ENCODE measurements around the gene CALHM4.
"Not testable (repeated sequence)": the region's sequence is repeated elsewhere in the genome, so short reads cannot be mapped to it uniquely, and the experiment has no call there.

Gene CALHM4

DNA sequence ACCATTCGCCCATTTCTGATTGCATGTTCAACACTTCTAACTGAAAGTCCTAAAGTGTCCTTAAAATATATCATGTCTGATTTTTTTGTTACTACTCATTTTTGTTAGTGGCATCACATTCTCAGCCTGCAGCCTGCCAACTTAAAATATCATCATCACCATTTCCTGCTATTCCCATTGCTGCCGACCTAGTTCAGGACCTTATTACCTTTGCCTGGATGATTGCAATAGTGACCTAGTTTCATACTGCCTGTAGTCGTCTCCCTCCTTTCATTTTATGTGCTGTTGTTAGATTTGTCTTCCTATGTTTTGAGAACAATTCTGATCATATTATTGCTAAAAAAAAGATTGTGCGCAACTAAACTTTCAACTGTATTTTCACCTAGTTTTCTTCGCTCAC, 23.9 kb downstream of the CALHM4 start:
- H3K4me3 ChIP-seq (ENCODE audit: low read length) = no peak overlapping the region
- TF ChIP-seq ZNF274 (IDR thresholded peaks at IDR 0.05; ENCODE audit: low read depth, low read length) = no peak

DNA sequence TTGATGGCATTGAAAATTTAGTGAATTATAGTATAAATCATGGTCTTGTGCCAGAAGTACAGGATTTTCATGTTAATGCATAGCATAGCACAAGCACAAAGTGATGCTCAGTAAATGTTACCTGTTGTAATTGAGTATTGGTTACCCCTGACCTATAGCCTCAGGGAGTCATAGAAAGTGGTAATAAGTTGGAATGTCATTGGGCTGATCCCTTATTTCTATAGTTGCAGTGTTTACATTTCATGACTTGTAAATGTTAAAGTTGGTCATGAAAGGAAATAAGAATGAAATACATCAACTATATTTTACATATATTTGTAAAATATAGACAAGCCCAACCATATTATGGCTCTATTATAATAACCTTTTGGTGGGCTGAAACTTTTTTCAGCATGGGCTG, 24.8 kb downstream of the CALHM4 start:
- no peak for TF ChIP-seq ZNF274 (IDR thresholded peaks at IDR 0.05; ENCODE audit: low read depth, low read length)
- no peak overlapping the region for H3K4me3 ChIP-seq (ENCODE audit: low read length)

DNA sequence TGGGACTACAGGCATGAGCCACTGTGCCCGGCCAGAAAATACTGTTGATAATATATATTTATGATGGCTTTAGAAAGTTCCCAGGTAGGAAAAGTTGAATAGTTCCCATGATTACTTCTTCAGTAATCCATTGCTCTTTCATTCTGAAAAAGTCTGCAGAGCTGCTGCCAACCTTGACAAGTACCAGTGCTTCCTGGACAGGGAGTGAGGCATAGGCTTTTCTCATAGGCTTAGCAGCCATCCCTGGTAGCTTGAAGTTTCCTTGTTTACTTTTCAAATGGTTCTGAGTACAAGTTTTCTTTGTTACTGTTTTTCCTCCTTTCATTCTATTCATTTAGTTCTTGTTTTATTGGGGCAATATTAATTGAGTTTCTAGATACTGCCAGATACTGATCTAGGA, 25.6 kb downstream of the CALHM4 start:
- TF ChIP-seq ZNF274 (IDR thresholded peaks at IDR 0.05; ENCODE audit: low read depth, low read length) = no peak
- no peak overlapping the region for H3K4me3 ChIP-seq (ENCODE audit: low read length)

DNA sequence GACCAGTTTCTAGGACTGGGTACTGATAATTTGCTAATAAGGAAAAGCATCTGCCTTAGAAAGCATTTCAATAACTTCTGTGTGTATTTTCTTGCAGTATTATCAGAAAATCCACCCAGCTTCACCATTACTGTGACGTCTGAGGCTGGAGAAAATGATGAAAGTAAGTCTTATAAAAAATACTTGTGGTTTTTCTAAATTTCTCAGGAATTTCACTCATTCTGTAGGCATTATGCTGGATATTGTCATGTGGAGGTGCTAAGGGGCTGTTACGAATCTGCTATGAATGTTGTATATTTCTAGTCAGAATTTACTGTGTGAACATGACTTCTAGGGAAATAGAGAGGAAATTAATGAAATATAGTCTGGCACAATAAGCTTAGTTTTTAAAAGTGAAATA, 26.6 kb downstream of the CALHM4 start:
- TF ChIP-seq ZNF274 (IDR thresholded peaks at IDR 0.05; ENCODE audit: low read depth, low read length) = no peak
- H3K4me3 ChIP-seq (ENCODE audit: low read length) = no peak overlapping the region

DNA sequence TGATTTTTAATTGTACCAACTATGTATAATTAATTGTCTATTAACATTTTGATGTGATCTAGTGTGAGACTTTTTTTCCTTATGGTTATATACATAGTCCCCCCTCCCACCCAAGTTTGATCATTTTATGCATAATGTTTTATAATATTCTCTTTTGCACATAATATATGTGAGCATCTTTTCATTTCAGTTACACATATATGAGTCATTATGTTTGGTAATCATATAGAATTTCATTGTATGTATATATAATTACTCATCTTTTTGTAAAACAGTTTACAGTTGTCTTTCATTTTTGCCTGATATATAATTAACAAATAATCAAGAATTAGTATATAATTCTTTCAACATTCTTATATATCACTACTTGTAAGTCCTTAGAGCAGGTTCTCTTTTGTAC, 32.7 kb downstream of the CALHM4 start:
- TF ChIP-seq ZNF274 (IDR thresholded peaks at IDR 0.05; ENCODE audit: low read depth, low read length) = no peak
- no peak overlapping the region for H3K4me3 ChIP-seq (ENCODE audit: low read length)

DNA sequence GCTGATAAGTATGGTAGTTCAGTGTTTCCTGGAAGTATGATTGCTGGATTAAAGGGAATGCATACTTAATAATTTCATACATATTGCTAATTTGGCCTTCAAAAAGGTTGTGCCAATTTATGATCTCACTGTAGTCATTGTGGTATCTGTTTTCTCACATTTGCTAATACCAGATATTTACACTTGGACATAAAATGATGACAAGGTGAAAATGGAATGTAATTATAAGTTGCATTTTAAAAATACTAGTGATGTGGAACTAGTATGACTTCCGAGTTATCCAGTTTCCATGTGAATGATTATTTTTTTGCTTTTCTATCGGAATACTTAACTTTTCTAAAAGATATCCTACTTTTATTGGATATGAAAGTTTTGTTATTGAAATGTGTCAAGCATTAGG, 33.2 kb downstream of the CALHM4 start:
- no peak overlapping the region for H3K4me3 ChIP-seq (ENCODE audit: low read length)
- TF ChIP-seq ZNF274 (IDR thresholded peaks at IDR 0.05; ENCODE audit: low read depth, low read length) = no peak

DNA sequence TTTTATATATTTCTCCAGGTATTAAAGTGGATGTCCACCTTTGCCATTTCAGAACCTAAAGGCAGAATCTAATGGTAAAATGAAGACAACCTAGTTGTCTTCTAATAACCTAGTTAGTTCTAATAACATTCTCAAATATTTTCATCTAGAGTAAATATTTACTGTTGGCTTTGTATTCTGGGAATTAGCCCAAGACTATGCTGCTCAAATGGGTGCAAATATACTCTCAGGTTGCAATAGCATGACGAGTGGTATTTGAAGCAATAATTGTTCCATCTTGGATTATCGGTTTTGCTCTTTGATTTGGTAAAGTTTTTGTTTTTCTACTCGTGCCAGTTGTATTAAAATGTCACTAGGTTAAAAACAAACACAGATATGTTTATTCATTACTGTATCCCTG, 41.7 kb downstream of the CALHM4 start:
- TF ChIP-seq ZNF274 (IDR thresholded peaks at IDR 0.05; ENCODE audit: low read depth, low read length) = no peak
- H3K4me3 ChIP-seq (ENCODE audit: low read length) = no peak overlapping the region

DNA sequence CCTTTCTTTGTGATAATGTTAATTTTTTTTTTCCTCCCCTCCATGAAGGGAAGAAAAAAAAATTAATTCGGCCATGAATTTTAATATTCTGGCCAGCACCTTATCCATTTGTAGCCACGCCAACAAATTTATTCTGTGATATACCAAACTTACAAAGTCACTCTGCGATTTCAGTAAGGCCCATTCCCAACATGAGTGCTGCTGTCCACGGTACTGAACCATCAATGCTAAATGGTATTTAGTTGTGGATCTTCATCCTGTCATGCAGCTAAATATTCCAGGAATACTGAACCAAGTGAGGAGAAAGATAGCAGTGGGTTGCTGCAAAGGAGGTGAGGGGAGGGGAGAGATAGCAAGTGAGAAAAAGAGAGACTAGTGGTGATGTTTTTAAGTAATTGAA, 43.3 kb downstream of the CALHM4 start:
- TF ChIP-seq ZNF274 (IDR thresholded peaks at IDR 0.05; ENCODE audit: low read depth, low read length) = no peak
- no peak overlapping the region for H3K4me3 ChIP-seq (ENCODE audit: low read length)

DNA sequence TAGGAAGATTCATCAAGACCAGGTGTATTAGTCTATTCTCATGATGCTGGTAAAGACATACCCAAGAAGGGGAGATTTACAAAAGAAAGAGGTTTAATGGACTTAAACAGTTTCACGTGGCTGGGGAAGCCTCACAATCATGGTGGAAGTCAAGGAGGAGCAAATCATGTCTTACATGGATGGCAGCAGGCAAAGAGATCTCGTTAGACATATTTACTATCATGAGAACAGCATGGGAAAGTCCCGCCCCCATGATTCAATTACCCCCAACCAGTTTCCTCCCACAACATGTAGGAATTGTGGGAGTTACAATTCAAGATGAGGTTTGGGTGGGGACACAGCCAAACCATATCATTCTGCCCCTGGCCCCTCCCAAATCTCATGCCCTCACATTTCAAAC, 50.4 kb downstream of the CALHM4 start:
- not testable (repeated sequence) for H3K4me3 ChIP-seq (ENCODE audit: low read length)

DNA sequence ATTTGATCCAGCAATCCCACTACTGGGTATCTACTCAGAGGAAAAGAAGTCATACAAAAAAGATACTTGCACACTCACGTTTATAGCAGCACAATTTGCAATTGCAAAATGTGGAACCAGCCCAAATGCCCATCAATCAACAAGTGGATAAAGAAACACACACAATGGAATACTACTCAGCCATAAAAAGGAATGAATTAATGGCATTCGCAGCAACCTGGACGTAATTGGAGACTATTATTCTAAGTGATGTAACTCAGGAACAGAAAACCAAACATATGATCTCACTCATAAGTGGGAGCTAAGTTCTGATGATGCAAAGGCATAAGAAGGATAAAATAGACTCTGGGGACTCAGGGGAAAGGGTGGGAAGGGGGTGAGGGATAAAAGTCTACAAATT, 51.3 kb downstream of the CALHM4 start:
- H3K4me3 ChIP-seq (ENCODE audit: low read length) = not testable (repeated sequence)

DNA sequence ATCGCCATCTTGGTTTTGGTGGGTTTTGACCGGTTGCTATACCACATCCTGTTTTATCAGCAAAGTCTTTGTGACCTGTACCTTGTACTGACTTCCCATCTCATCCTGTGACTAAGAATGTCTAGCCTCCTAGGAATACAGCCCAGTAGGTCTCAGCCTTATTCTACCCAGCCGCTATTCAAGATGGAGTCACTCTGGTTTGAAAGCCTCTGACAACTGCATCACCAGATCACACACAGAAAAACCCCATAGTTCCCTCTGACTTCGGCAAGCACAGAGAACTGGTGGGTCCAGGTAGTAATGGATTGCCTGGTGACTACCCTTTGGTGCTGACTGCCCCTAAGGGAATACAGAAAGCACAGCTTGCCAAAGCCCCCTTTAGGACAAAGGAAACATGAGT, 52.4 kb downstream of the CALHM4 start:
- no peak for TF ChIP-seq ZNF274 (IDR thresholded peaks at IDR 0.05; ENCODE audit: low read depth, low read length)

More for the DNA sequence above, 52.4 kb downstream of the CALHM4 start:
- no peak overlapping the region for H3K4me3 ChIP-seq (ENCODE audit: low read length)

All from GM08714 (cell line).